ENCODE results near the gene SH2B3. TPM values are rescaled to one million over a fixed set of nuclear protein-coding genes. Genes with fewer than 3 reads are reported as not detected.
A peak's percentile ranks its signal among the peaks of the same experiment; 100 is the strongest.

SH2B3 gene
- total and polyA plus RNA-seq, 12 donors, result 9.9 to 61.4 (median 38.1) TPM

GRCh38 chr12:111424189-111424792 lies 18.6 kb downstream of the SH2B3 start:
- DNase-seq (peak in 1 of 2 donors; percentile 53), ATAC-seq (peak in 7 of 8 donors; percentile 11 to 69 (median 34))
- no peak overlapping the region for H3K4me3 ChIP-seq
- intact Hi-C loops (cut with DNase I), result loop anchor here in 2 of 10 donors (2.0 kb wide), 1 partner anchor 13 kb away; no protein-coding TSS in a partner anchor
- TF ChIP-seq, protein P1, sequence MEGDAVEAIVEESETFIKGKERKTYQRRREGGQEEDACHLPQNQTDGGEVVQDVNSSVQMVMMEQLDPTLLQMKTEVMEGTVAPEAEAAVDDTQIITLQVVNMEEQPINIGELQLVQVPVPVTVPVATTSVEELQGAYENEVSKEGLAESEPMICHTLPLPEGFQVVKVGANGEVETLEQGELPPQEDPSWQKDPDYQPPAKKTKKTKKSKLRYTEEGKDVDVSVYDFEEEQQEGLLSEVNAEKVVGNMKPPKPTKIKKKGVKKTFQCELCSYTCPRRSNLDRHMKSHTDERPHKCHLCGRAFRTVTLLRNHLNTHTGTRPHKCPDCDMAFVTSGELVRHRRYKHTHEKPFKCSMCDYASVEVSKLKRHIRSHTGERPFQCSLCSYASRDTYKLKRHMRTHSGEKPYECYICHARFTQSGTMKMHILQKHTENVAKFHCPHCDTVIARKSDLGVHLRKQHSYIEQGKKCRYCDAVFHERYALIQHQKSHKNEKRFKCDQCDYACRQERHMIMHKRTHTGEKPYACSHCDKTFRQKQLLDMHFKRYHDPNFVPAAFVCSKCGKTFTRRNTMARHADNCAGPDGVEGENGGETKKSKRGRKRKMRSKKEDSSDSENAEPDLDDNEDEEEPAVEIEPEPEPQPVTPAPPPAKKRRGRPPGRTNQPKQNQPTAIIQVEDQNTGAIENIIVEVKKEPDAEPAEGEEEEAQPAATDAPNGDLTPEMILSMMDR (IDR thresholded peaks at IDR 0.05), result no peak
- H3K36me3 ChIP-seq, result peaks cover 0 to 61% (median 12%) of the 10 kb centered on the region in 9 donors
- H3K27me3 ChIP-seq, result no peaks in the 10 kb centered on the region
- peaks cover 38 to 99% (median 78%) of the 10 kb centered on the region in 9 donors for H3K4me1 ChIP-seq
- WGBS, 2 donors, result 55 to 71% methylated on average over 11 of the region's 11 CpGs
- H3K27ac ChIP-seq, result peak overlapping the region; percentile 51 to 93 (median 90)
- H3K9me3 ChIP-seq, result no peaks in the 10 kb centered on the region

DNA sequence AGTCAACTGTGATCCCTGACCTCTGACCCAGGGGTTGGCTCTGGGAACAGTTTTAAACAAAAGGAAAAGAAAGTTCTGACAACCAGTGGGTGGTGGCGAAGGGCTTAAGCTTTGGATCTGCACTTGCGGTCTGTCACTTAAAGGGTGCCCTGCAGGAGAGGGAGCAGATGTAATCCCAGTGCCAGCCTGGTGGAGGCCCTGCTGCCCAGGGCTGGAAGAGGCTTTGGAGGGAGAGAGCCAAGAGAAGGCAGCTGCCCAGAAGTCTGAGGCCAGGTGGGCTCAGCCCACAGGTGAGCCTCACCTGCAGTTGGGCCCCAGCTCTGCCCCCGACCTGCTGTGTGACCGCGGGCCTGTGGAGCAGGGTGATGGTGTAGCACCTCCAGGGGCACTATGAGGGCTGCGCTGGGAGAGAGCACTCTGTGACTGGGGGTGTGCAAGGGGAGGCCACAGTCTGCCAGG lies 19.1 kb downstream of the SH2B3 start:
- WGBS, 2 donors, result 88 to 92% methylated on average over 6 of the region's 6 CpGs
- intact Hi-C loops (cut with DNase I), result loop anchor here in 2 of 10 donors (2.0 kb wide), 1 partner anchor 14 kb away; no protein-coding TSS in a partner anchor
- DNase-seq (no peak), ATAC-seq (peak in 7 of 8 donors; percentile 5 to 43 (median 22))
- Histone ChIP-seq H3K9me3 (no peaks in the 10 kb centered on the region), H3K27me3 (no peaks in the 10 kb centered on the region), H3K4me3 (no peak overlapping the region), H3K36me3 (peaks cover 0 to 56% (median 12%) of the 10 kb centered on the region in 9 donors), H3K27ac (peak overlapping the region; percentile 51 to 93 (median 90)), H3K4me1 (peaks cover 43 to 99% (median 84%) of the 10 kb centered on the region in 9 donors)
- TF ChIP-seq, protein P1 (IDR thresholded peaks at IDR 0.05), result peak in 6 of 9 donors; percentile 16 to 34 (median 24)

DNA sequence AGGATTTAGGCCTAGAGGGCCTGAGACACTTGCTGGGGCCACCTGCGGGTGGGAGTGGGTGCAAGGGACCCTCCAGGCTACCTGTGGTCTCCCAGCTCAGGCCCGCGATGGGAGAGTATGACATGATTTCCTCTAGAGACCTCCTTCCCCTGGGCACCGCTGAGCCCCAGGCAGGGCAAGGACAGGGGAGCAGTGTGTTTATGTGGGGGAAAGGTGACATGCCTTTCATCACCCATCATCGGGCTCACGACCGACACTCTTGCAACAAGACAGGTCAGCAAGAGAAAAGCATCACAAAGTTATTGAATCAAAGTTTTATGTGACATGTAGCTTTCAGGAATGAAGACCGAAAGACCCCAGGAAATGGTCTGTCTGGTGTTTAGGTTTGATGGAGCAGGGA lies 19.9 kb downstream of the SH2B3 start:
- Histone ChIP-seq H3K36me3 (peaks cover 0 to 47% (median 5%) of the 10 kb centered on the region in 9 donors), H3K27me3 (no peaks in the 10 kb centered on the region), H3K27ac (peak overlapping the region; percentile 51 to 93 (median 90)), H3K9me3 (no peaks in the 10 kb centered on the region), H3K4me1 (peaks cover 52 to 99% (median 84%) of the 10 kb centered on the region in 9 donors), H3K4me3 (peak overlapping the region in 2 of 10 donors; percentile 15 to 18)
- WGBS, 2 donors, result 32 to 35% methylated on average over 8 of the region's 8 CpGs
- TF ChIP-seq, protein P1 (IDR thresholded peaks at IDR 0.05), result no peak
- peak in 7 of 8 donors; percentile 24 to 71 (median 58) for ATAC-seq
- intact Hi-C loops (cut with DNase I), result loop anchor here in 2 of 10 donors (2.0 kb wide), 1 partner anchor 15 kb away; no protein-coding TSS in a partner anchor
- DNase-seq, result no peak

- peaks cover 0 to 38% (median 0%) of the 10 kb centered on the region in 9 donors for H3K36me3 ChIP-seq
- TF ChIP-seq, protein P1 (IDR thresholded peaks at IDR 0.05), result no peak
- H3K27me3 ChIP-seq, result no peaks in the 10 kb centered on the region
- peaks cover 53 to 100% (median 93%) of the 10 kb centered on the region in 9 donors for H3K4me1 ChIP-seq
- peak overlapping the region in 9 of 10 donors; percentile 86 to 93 (median 90) for H3K27ac ChIP-seq
- no peaks in the 10 kb centered on the region for H3K9me3 ChIP-seq
- 86 to 91% methylated on average over 11 of the region's 11 CpGs for WGBS, 2 donors
- DNase-seq (no peak), ATAC-seq (no peak)
- H3K4me3 ChIP-seq, result no peak overlapping the region
- intact Hi-C loops (cut with DNase I), result no loop called here
Measured at GRCh38 chr12:111426344-111427185, 20.8 kb downstream of the SH2B3 start.

Data from heart right ventricle (tissue), 16 donors.